ENCODE measurements around the gene CYSTM1. TPM values are rescaled to one million over a fixed set of nuclear protein-coding genes. Genes with fewer than 3 reads are reported as not detected.

Gene CYSTM1
- total and polyA plus RNA-seq, 2 donors (not counting 3 experiments of a cell fraction or from before 2014, with no cell fraction given): 28.9 to 41.5 TPM

DNA sequence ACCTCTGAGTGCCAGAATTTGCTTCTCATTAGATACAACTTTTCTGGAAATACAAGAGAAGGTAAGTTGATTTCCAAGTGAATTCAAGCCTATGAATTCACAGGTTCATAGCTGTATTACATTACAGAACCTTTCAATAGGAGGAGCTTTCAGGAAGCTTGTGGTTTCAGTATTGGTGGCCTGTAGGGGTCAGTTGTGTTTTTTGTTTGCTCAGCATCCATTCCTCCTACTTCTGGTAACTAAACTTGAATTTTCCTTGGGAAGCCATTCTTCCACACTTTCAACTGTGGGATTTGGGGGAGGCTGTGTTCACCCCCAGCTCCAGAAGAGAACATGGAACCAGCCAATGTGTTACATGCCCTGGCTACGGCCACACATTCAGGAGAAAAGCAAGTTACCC lies 5.6 kb upstream of the CYSTM1 start:
- no peak overlapping the region for H3K27ac ChIP-seq (ENCODE audit: insufficient read depth, low read depth, low read length)
- BruUV-seq (replicated peaks): no TSS peak
- no peaks in the 10 kb centered on the region for H3K9me1 ChIP-seq (replicated peaks; ENCODE audit: control insufficient read depth, extremely low read depth, insufficient read depth, low read length)
- TF ChIP-seq POLR2A (IDR thresholded peaks at IDR 0.05; ENCODE audit: low read depth, low read length) (no peak), EZH2 (IDR thresholded peaks at IDR 0.05; ENCODE audit: borderline replicate concordance, low read depth, low read length, severe bottlenecking) (no peak), FOS (IDR thresholded peaks at IDR 0.05; ENCODE audit: borderline replicate concordance, insufficient read depth, low read length) (no peak), JUN (IDR thresholded peaks at IDR 0.05; ENCODE audit: borderline replicate concordance, insufficient read depth, insufficient read length, low read depth) (no peak), MYC (IDR thresholded peaks at IDR 0.05; ENCODE audit: low read depth, low read length) (no peak), POLR2AphosphoS5 (IDR thresholded peaks at IDR 0.05; ENCODE audit: insufficient read depth, low read depth, low read length) (no peak), GATA2 (IDR thresholded peaks at IDR 0.05; ENCODE audit: insufficient read depth, insufficient read length, low read depth, low read length) (no peak)
- TF ChIP-seq, protein P1, sequence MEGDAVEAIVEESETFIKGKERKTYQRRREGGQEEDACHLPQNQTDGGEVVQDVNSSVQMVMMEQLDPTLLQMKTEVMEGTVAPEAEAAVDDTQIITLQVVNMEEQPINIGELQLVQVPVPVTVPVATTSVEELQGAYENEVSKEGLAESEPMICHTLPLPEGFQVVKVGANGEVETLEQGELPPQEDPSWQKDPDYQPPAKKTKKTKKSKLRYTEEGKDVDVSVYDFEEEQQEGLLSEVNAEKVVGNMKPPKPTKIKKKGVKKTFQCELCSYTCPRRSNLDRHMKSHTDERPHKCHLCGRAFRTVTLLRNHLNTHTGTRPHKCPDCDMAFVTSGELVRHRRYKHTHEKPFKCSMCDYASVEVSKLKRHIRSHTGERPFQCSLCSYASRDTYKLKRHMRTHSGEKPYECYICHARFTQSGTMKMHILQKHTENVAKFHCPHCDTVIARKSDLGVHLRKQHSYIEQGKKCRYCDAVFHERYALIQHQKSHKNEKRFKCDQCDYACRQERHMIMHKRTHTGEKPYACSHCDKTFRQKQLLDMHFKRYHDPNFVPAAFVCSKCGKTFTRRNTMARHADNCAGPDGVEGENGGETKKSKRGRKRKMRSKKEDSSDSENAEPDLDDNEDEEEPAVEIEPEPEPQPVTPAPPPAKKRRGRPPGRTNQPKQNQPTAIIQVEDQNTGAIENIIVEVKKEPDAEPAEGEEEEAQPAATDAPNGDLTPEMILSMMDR (IDR thresholded peaks at IDR 0.05; ENCODE audit: extremely low read depth in 1 of 2, insufficient read depth in 1 of 2, low read depth in 1 of 2, low read length in 2 of 2): no peak
- TF ChIP-seq, protein P2, sequence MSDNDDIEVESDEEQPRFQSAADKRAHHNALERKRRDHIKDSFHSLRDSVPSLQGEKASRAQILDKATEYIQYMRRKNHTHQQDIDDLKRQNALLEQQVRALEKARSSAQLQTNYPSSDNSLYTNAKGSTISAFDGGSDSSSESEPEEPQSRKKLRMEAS (IDR thresholded peaks at IDR 0.05; ENCODE audit: insufficient read depth, insufficient read length): no peak
- peaks cover under 1% of the 10 kb centered on the region for H3K4me1 ChIP-seq (ENCODE audit: control insufficient read depth, extremely low read depth, insufficient read depth, low read length)
- no peak overlapping the region for H2AFZ ChIP-seq (ENCODE audit: low read depth, low read length)
- dilution Hi-C loops (cut with MboI; ENCODE audit: extremely low pct_ligation_motif_present, low sequenced_read_pairs) (no loop called here), intact Hi-C loops (cut with micrococcal nuclease) (no loop called here)
- peak; percentile 66 for FAIRE-seq
- no peaks in the 10 kb centered on the region for H3K79me2 ChIP-seq (ENCODE audit: control insufficient read depth, insufficient read depth, low read length)
- peak; percentile 12 for DNase-seq (ENCODE audit: low read depth, low spot score)
- no peaks in the 10 kb centered on the region for H3K36me3 ChIP-seq (ENCODE audit: control insufficient read depth in 2 of 2, extremely low read depth in 1 of 2, insufficient read depth in 2 of 2, low read length in 2 of 2)
- H4K20me1 ChIP-seq (replicated peaks; ENCODE audit: control insufficient read depth, extremely low read depth, insufficient read depth, low read length): no peaks in the 10 kb centered on the region
- peaks cover 0 to 1% of the 10 kb centered on the region in 2 experiments for H3K27me3 ChIP-seq (ENCODE audit: control insufficient read depth in 2 of 2, insufficient read depth in 2 of 2, low read length in 2 of 2)
- H3K9ac ChIP-seq (replicated peaks; ENCODE audit: extremely low read depth, insufficient read depth, low read length): no peak overlapping the region
- H3K9me3 ChIP-seq (replicated peaks; ENCODE audit: control insufficient read depth, insufficient read depth, low read length): no peaks in the 10 kb centered on the region
- no peak overlapping the region for H3K4me3 ChIP-seq (replicated peaks in 1 of 3; ENCODE audit: insufficient read depth in 1 of 3, low read depth in 1 of 3, low read length in 3 of 3)
- H3K4me2 ChIP-seq (ENCODE audit: insufficient read depth, low read length): no peak overlapping the region
- ChIA-PET POLR2A (no interaction called here), CTCF (interaction anchor here (1.0 to 2.2 kb wide), 22 partner anchors 8 to 382 kb away, joined by 3 to 31 read pairs (median 4); partner anchors contain the start of gene HBEGF)
